Thoracic aorta (tissue), 2 donors: ENCODE data around the gene SH3PXD2A. TPM values are rescaled to one million over a fixed set of nuclear protein-coding genes. Genes with fewer than 3 reads are reported as not detected.

Experiments used
- ATAC-seq: fragments of 150-250 bp; one replicate; pipeline ENCODE4 v1.8.0; 2017; ENCODE audit warnings: low read depth; ENCODE audit not compliant: insufficient number of reproducible peaks, low FRiP score
- DNase-seq: peaks from one replicate; pipeline ENCODE4 v3.0.0-alpha.2; 2020; ENCODE audit warnings: low spot score
- H3K27ac ChIP-seq, 2 donors: fragments of 200-600 bp; sonication (generic); 1 replicate in 1 of 2; 2 replicates in 1 of 2; pipeline ENCODE4 v1.5.1; 2016; ENCODE audit warnings: mild to moderate bottlenecking in 2 of 2, moderate library complexity in 2 of 2
- H3K27me3 ChIP-seq: fragments of 200-600 bp; sonication (generic); replicated peaks from 2 replicates; pipeline ENCODE4 v1.6.0; 2016; ENCODE audit warnings: mild to moderate bottlenecking; ENCODE audit not compliant: insufficient read depth
- H3K36me3 ChIP-seq: fragments of 200-600 bp; sonication (generic); one replicate; pipeline ENCODE4 v1.5.1; 2016
- H3K4me1 ChIP-seq, 2 donors: fragments of 200-600 bp; sonication (generic); 1 replicate in 1 of 2; 2 replicates in 1 of 2; pipeline versions ENCODE4 v1.5.1 to v1.6.0; 2016; ENCODE audit warnings: low read depth in 2 of 2, mild to moderate bottlenecking in 1 of 2; ENCODE audit not compliant: control insufficient read depth in 1 of 2
- H3K4me3 ChIP-seq: fragments of 200-600 bp; sonication (generic); 2 replicates; pipeline ENCODE4 v1.5.1; 2016; ENCODE audit warnings: mild to moderate bottlenecking
- H3K9me3 ChIP-seq: fragments of 200-600 bp; sonication (generic); 2 replicates; pipeline ENCODE4 v1.5.1; 2016
- CTCF ChIP-seq: fragments of 200-600 bp; sonication (generic); IDR thresholded peaks from one replicate; pipeline ENCODE4 v1.5.1; 2019; ENCODE audit warnings: antibody characterized with exemption
- total RNA-seq, 2 donors: library from RNA; depleted of rRNA; stranded (reverse); fragments of >200 nt; gene quantifications; one replicate each; pipeline versions ENCODE4 v1.1.0 to v1.2.3, GENCODE V29; 2016

Gene SH3PXD2A
- total RNA-seq, 2 donors from 2014 or later = 28.3 to 51.5 TPM

DNA sequence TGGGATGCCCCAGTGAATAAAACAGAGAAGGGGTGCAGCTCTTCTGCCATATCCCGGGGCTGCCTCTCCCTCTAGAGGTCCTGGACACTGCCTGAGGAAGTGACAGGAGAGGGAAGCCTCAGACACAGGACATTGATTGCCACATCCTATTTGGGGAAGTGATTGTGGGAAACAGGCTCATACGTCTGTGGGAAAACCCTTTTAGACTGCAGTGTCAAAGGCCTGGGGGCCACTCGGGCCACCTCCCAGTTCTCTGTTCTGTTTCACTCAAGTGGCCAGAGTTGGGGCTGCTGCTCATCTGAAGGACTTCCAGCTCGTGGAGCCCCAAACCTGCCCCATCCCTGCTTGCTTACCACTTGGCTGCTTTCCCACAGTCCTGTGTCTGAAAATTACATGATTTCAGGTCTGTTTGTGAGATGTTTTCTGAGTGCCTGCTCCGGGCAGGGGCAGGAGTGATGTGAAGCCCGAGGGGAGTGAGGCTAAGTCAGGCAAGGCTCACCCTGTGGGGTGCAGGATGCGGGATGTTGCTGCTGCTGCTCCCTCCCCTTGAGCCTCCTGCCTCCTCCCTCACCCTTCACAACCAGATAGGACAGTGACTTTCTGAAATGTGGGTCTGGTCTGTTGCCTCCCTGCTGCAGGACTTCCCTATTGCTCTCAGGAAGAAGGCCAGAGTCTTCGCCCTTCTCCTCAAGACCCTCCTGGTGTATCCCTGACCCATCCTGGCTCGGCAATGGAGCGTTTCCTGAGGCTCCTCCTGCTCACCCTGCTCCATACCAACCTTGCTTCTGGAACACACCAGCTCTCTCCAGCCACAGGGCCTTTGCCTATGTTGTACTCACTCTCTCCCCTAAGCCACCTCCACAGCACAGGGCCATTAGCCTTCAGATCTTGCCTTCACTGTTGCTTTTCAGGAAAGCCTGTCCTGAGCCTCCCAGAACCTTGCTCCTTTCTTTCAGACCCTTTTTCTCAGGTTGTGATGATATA lies 303.5 kb downstream of the SH3PXD2A start:
- Histone ChIP-seq H3K36me3 (no peaks in the 10 kb centered on the region), H3K4me3 (no peak overlapping the region), H3K4me1 (peaks cover 5 to 13% of the 10 kb centered on the region in 2 donors), H3K27ac (no peak overlapping the region), H3K9me3 (no peaks in the 10 kb centered on the region), H3K27me3 (no peaks in the 10 kb centered on the region)
- ATAC-seq = no peak
- TF ChIP-seq CTCF = no peak
- no peak for DNase-seq

- no peak overlapping the region for H3K27ac ChIP-seq
- no peak for TF ChIP-seq CTCF
- DNase-seq = no peak
Observed at GRCh38 chr10:103550229-103550628, 305.1 kb downstream of the SH3PXD2A start.

GRCh38 chr10:103549349-103549685 lies 306.1 kb downstream of the SH3PXD2A start:
- Histone ChIP-seq H3K27ac (no peak overlapping the region), H3K36me3 (no peaks in the 10 kb centered on the region), H3K9me3 (no peaks in the 10 kb centered on the region), H3K4me1 (no peaks in the 10 kb centered on the region), H3K27me3 (no peaks in the 10 kb centered on the region), H3K4me3 (no peak overlapping the region)
- no peak for TF ChIP-seq CTCF
- DNase-seq (no peak), ATAC-seq (no peak)

More at GRCh38 chr10:103550229-103550628, 305.1 kb downstream of the SH3PXD2A start:
- ATAC-seq = no peak
- Histone ChIP-seq H3K36me3 (no peaks in the 10 kb centered on the region), H3K27me3 (no peaks in the 10 kb centered on the region), H3K9me3 (no peaks in the 10 kb centered on the region), H3K4me1 (peaks cover under 1% of the 10 kb centered on the region in 2 donors), H3K4me3 (no peak overlapping the region)

- no peaks in the 10 kb centered on the region for H3K4me1 ChIP-seq
- no peak overlapping the region for H3K27ac ChIP-seq
- TF ChIP-seq CTCF = no peak
- DNase-seq (no peak), ATAC-seq (no peak)
- no peaks in the 10 kb centered on the region for H3K9me3 ChIP-seq
- no peak overlapping the region for H3K4me3 ChIP-seq
- H3K36me3 ChIP-seq = no peaks in the 10 kb centered on the region
- no peaks in the 10 kb centered on the region for H3K27me3 ChIP-seq
Observed at GRCh38 chr10:103548581-103549348, 306.6 kb downstream of the SH3PXD2A start.

- no peaks in the 10 kb centered on the region for H3K27me3 ChIP-seq
- H3K36me3 ChIP-seq = no peaks in the 10 kb centered on the region
- no peaks in the 10 kb centered on the region for H3K9me3 ChIP-seq
- no peak for DNase-seq
- no peak overlapping the region for H3K4me3 ChIP-seq
- no peak overlapping the region for H3K27ac ChIP-seq
- H3K4me1 ChIP-seq = peaks cover 3 to 5% of the 10 kb centered on the region in 2 donors
- ATAC-seq = no peak
- no peak for TF ChIP-seq CTCF
Observed at GRCh38 chr10:103548006-103548405, 307.4 kb downstream of the SH3PXD2A start.
